ENCODE measurements around the gene RHOC.

RHOC gene

GRCh38 chr1:112698366-112699310 is 8.3 kb downstream of the RHOC start:
- Histone ChIP-seq H3K9me3 (ENCODE audit: control insufficient read depth, low read length) (no peaks in the 10 kb centered on the region), H3K4me3 (ENCODE audit: low read length) (no peak overlapping the region), H3K9ac (ENCODE audit: low read length) (peak overlapping the region; percentile 49), H3K36me3 (ENCODE audit: control insufficient read depth, insufficient read depth, low read length) (peaks cover 15% of the 10 kb centered on the region), H3K4me1 (ENCODE audit: control insufficient read depth, insufficient read depth, low read length) (peaks cover 57% of the 10 kb centered on the region), H3K27me3 (ENCODE audit: control insufficient read depth, insufficient read depth, low read length) (no peaks in the 10 kb centered on the region)

GRCh38 chr1:112697781-112698201 is 9.1 kb downstream of the RHOC start:
- Histone ChIP-seq H3K4me3 (ENCODE audit: low read length) (no peak overlapping the region), H3K9me3 (ENCODE audit: control insufficient read depth, low read length) (no peaks in the 10 kb centered on the region), H3K9ac (ENCODE audit: low read length) (no peak overlapping the region), H3K36me3 (ENCODE audit: control insufficient read depth, insufficient read depth, low read length) (peaks cover 11% of the 10 kb centered on the region), H3K27me3 (ENCODE audit: control insufficient read depth, insufficient read depth, low read length) (no peaks in the 10 kb centered on the region), H3K4me1 (ENCODE audit: control insufficient read depth, insufficient read depth, low read length) (peaks cover 50% of the 10 kb centered on the region)

- H3K4me1 ChIP-seq (ENCODE audit: control insufficient read depth, insufficient read depth, low read length) = peaks cover 40% of the 10 kb centered on the region
- no peak overlapping the region for H3K4me3 ChIP-seq (ENCODE audit: low read length)
- H3K27me3 ChIP-seq (ENCODE audit: control insufficient read depth, insufficient read depth, low read length) = no peaks in the 10 kb centered on the region
- no peaks in the 10 kb centered on the region for H3K9me3 ChIP-seq (ENCODE audit: control insufficient read depth, low read length)
- H3K36me3 ChIP-seq (ENCODE audit: control insufficient read depth, insufficient read depth, low read length) = peaks cover 11% of the 10 kb centered on the region
- H3K9ac ChIP-seq (ENCODE audit: low read length) = no peak overlapping the region
Observed at GRCh38 chr1:112696578-112697314, 10.2 kb downstream of the RHOC start.

- H3K4me3 ChIP-seq (ENCODE audit: low read length) = no peak overlapping the region
- no peaks in the 10 kb centered on the region for H3K9me3 ChIP-seq (ENCODE audit: control insufficient read depth, low read length)
- no peak overlapping the region for H3K9ac ChIP-seq (ENCODE audit: low read length)
- H3K27me3 ChIP-seq (ENCODE audit: control insufficient read depth, insufficient read depth, low read length) = no peaks in the 10 kb centered on the region
- peaks cover 25% of the 10 kb centered on the region for H3K4me1 ChIP-seq (ENCODE audit: control insufficient read depth, insufficient read depth, low read length)
- H3K36me3 ChIP-seq (ENCODE audit: control insufficient read depth, insufficient read depth, low read length) = peaks cover 11% of the 10 kb centered on the region
Observed at GRCh38 chr1:112695276-112695675, 11.7 kb downstream of the RHOC start.

- Histone ChIP-seq H3K9me3 (ENCODE audit: control insufficient read depth, low read length) (no peaks in the 10 kb centered on the region), H3K27me3 (ENCODE audit: control insufficient read depth, insufficient read depth, low read length) (no peaks in the 10 kb centered on the region), H3K36me3 (ENCODE audit: control insufficient read depth, insufficient read depth, low read length) (peaks cover 12% of the 10 kb centered on the region), H3K4me3 (ENCODE audit: low read length) (no peak overlapping the region), H3K4me1 (ENCODE audit: control insufficient read depth, insufficient read depth, low read length) (peaks cover 17% of the 10 kb centered on the region), H3K9ac (ENCODE audit: low read length) (no peak overlapping the region)
Observed at GRCh38 chr1:112694363-112694929, 12.5 kb downstream of the RHOC start.

GRCh38 chr1:112693821-112694220 is 13.1 kb downstream of the RHOC start:
- H3K36me3 ChIP-seq (ENCODE audit: control insufficient read depth, insufficient read depth, low read length) = peaks cover 15% of the 10 kb centered on the region
- H3K9me3 ChIP-seq (ENCODE audit: control insufficient read depth, low read length) = no peaks in the 10 kb centered on the region
- H3K4me3 ChIP-seq (ENCODE audit: low read length) = no peak overlapping the region
- no peak overlapping the region for H3K9ac ChIP-seq (ENCODE audit: low read length)
- H3K4me1 ChIP-seq (ENCODE audit: control insufficient read depth, insufficient read depth, low read length) = peaks cover 11% of the 10 kb centered on the region
- H3K27me3 ChIP-seq (ENCODE audit: control insufficient read depth, insufficient read depth, low read length) = no peaks in the 10 kb centered on the region

GRCh38 chr1:112692681-112693080 is 14.2 kb downstream of the RHOC start:
- Histone ChIP-seq H3K36me3 (ENCODE audit: control insufficient read depth, insufficient read depth, low read length) (peaks cover 15% of the 10 kb centered on the region), H3K9ac (ENCODE audit: low read length) (no peak overlapping the region), H3K9me3 (ENCODE audit: control insufficient read depth, low read length) (no peaks in the 10 kb centered on the region), H3K27me3 (ENCODE audit: control insufficient read depth, insufficient read depth, low read length) (no peaks in the 10 kb centered on the region), H3K4me1 (ENCODE audit: control insufficient read depth, insufficient read depth, low read length) (no peaks in the 10 kb centered on the region), H3K4me3 (ENCODE audit: low read length) (no peak overlapping the region)

GRCh38 chr1:112689842-112690237 is 17.1 kb downstream of the RHOC start:
- no peak overlapping the region for H3K4me3 ChIP-seq (ENCODE audit: low read length)
- no peak overlapping the region for H3K9ac ChIP-seq (ENCODE audit: low read length)
- no peaks in the 10 kb centered on the region for H3K4me1 ChIP-seq (ENCODE audit: control insufficient read depth, insufficient read depth, low read length)
- H3K27me3 ChIP-seq (ENCODE audit: control insufficient read depth, insufficient read depth, low read length) = no peaks in the 10 kb centered on the region
- H3K36me3 ChIP-seq (ENCODE audit: control insufficient read depth, insufficient read depth, low read length) = peaks cover 15% of the 10 kb centered on the region
- no peaks in the 10 kb centered on the region for H3K9me3 ChIP-seq (ENCODE audit: control insufficient read depth, low read length)

- H3K9me3 ChIP-seq (ENCODE audit: control insufficient read depth, low read length) = no peaks in the 10 kb centered on the region
- peaks cover 10% of the 10 kb centered on the region for H3K36me3 ChIP-seq (ENCODE audit: control insufficient read depth, insufficient read depth, low read length)
- no peak overlapping the region for H3K4me3 ChIP-seq (ENCODE audit: low read length)
- no peaks in the 10 kb centered on the region for H3K4me1 ChIP-seq (ENCODE audit: control insufficient read depth, insufficient read depth, low read length)
- no peaks in the 10 kb centered on the region for H3K27me3 ChIP-seq (ENCODE audit: control insufficient read depth, insufficient read depth, low read length)
- no peak overlapping the region for H3K9ac ChIP-seq (ENCODE audit: low read length)
Observed at GRCh38 chr1:112689196-112689841, 17.6 kb downstream of the RHOC start.

GRCh38 chr1:112688781-112689193 is 18.1 kb downstream of the RHOC start:
- H3K36me3 ChIP-seq (ENCODE audit: control insufficient read depth, insufficient read depth, low read length) = peaks cover 10% of the 10 kb centered on the region
- no peaks in the 10 kb centered on the region for H3K4me1 ChIP-seq (ENCODE audit: control insufficient read depth, insufficient read depth, low read length)
- H3K4me3 ChIP-seq (ENCODE audit: low read length) = no peak overlapping the region
- H3K9me3 ChIP-seq (ENCODE audit: control insufficient read depth, low read length) = no peaks in the 10 kb centered on the region
- H3K9ac ChIP-seq (ENCODE audit: low read length) = no peak overlapping the region
- H3K27me3 ChIP-seq (ENCODE audit: control insufficient read depth, insufficient read depth, low read length) = no peaks in the 10 kb centered on the region

GRCh38 chr1:112687785-112688496 is 19.0 kb downstream of the RHOC start:
- H3K9ac ChIP-seq (ENCODE audit: low read length) = no peak overlapping the region

More at GRCh38 chr1:112687785-112688496, 19.0 kb downstream of the RHOC start:
- Histone ChIP-seq H3K36me3 (ENCODE audit: control insufficient read depth, insufficient read depth, low read length) (peaks cover 10% of the 10 kb centered on the region), H3K27me3 (ENCODE audit: control insufficient read depth, insufficient read depth, low read length) (no peaks in the 10 kb centered on the region), H3K4me3 (ENCODE audit: low read length) (no peak overlapping the region), H3K9me3 (ENCODE audit: control insufficient read depth, low read length) (no peaks in the 10 kb centered on the region), H3K4me1 (ENCODE audit: control insufficient read depth, insufficient read depth, low read length) (no peaks in the 10 kb centered on the region)

All from mucosa of stomach (tissue), 1 donor.